Germinal center (tissue), 1 donor: Measurements from ENCODE around the gene CNIH2.
"Not testable (repeated sequence)": the region's sequence is repeated elsewhere in the genome, so short reads cannot be mapped to it uniquely, and the experiment has no call there.

ENCODE experiments used
- DNase-seq: peaks from one replicate; pipeline ENCODE4 v3.0.0; 2012; ENCODE audit warnings: mixed read lengths, low spot score

CNIH2 gene

DNA sequence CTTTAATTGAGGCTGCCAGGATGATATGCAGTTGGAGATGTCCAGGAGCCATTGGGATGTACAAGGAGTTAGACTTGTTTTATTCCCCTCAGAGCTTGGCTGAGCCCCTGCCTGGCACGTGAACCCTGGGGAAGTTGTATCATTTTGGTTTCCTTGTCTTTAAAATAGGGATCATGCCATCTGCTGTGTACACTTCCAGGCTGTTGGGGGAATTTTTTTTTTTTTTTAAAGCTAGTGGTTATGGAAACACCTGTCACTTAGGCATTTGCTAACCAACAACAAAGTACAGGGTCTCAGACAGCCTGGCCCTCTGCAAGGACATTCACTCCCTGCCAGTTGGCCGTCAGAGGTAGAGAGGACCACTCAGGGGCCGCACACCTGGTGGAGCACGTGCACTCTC, 18.0 kb upstream of the CNIH2 start:
- DNase-seq, result no peak

DNA sequence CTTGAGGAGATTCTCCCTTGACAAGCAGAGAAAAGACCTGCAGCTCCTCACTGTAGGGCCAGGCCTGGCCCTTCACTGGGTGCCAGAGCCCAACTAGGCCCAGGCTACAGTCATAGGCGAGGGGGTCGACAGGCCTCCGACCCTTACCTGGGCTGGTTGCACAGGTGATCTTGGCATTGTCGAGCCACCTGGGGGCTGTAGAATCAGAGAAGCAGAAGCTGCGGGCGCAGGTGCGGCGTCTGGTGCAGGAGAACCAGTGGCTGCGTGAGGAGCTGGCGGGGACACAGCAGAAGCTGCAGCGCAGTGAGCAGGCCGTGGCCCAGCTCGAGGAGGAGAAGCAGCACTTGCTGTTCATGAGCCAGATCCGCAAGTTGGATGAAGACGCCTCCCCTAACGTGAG, 16.4 kb upstream of the CNIH2 start:
- DNase-seq, result no peak

DNA sequence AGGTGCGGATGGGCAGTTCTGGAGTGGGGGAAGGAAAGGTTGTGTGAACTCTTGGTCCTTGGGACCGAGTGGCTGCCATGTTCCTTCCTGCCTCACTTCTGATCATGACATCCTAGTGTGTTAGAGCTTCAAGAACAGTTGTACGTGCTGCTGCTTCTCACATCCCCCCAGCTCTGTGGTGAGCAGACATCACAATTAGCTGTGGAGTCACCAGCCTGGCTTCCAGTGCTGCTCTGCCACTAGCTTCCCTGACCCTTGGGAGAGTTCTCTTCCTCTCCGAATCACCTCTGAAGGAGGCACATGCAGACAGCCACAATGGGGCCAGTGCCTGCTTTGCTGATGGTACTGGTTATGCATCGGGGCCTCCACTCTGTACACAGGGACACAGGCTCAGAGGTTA, 15.8 kb upstream of the CNIH2 start:
- DNase-seq, result no peak

DNA sequence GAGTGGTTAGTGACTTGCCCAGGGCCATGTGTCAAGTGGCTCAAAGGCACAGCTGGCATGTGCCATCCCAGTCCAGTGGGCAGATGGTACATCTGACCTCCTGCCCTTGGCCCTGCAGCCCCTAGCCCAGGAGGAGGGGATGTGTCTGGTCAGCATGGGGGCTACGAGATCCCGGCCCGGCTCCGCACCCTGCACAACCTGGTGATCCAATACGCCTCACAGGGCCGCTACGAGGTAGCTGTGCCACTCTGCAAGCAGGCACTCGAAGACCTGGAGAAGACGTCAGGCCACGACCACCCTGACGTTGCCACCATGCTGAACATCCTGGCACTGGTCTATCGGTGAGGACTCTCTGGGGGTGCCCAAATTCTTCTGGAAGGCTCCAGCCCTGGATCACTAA, 15.3 kb upstream of the CNIH2 start:
- DNase-seq, result no peak

DNA sequence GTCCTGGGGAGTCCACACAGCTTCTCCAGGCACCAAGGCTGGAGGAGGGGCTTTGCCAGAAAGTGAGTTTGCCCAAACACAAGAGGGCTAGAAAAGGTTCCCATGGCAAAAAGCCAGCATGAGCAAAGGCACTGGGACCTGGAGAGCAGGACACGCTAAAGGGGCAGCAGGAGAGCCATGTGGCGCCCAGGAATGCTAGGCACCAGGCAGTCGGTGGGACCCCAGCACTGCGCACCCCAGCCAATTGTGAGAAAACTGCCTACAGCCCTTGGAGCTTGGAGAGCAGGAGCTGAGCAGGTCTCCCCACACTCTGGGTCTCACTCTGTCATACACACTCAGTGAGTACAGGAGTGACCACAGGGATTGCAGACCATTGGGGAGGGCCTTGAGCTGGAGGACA, 14.7 kb upstream of the CNIH2 start:
- DNase-seq, result no peak

DNA sequence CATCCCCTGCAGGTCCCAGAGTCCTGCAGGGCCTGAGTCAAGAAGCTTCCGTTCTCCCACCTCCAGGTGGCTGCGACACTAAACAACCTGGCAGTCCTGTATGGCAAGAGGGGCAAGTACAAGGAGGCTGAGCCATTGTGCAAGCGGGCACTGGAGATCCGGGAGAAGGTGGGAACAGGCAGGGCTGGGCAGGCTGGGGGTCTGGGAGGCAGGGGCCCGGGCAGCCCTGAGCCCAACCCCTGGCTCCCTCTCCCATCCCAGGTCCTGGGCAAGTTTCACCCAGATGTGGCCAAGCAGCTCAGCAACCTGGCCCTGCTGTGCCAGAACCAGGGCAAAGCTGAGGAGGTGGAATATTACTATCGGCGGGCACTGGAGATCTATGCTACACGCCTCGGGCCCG, 14.2 kb upstream of the CNIH2 start:
- DNase-seq, result no peak

DNA sequence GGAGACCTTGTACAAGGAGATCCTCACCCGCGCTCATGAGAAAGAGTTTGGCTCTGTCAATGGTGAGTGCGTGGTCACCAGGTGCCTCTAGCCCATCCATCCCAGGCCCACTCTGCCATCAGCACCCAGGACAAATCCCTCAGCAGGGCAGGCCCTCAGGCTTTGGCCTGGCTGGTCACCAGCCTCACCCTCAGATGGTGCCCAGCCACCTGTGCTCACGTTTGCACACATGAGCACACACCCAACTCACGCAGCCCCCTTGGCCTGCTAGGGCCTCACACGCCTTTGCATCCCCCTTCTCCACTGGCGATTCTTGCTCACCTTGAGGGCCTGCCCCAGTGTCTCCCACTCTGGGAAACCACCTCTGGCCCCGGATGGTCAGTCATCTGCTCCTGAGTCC, 13.6 kb upstream of the CNIH2 start:
- no peak for DNase-seq

DNA sequence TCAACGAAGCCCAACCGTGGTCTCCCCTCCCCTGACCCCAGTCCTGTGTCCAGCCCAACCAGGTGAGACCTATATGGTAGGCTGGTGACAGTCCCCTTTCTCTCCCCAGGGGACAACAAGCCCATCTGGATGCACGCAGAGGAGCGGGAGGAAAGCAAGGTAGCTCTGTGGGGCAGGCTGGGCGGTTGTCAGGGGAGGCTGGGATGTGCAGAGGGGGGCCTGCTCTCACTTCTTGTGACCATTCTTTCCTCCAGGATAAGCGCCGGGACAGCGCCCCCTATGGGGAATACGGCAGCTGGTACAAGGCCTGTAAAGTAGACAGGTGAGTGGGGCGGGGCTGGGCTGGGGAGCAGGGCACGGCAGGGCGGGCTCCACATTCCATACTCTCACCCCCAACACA, 13.1 kb upstream of the CNIH2 start:
- no peak for DNase-seq

DNA sequence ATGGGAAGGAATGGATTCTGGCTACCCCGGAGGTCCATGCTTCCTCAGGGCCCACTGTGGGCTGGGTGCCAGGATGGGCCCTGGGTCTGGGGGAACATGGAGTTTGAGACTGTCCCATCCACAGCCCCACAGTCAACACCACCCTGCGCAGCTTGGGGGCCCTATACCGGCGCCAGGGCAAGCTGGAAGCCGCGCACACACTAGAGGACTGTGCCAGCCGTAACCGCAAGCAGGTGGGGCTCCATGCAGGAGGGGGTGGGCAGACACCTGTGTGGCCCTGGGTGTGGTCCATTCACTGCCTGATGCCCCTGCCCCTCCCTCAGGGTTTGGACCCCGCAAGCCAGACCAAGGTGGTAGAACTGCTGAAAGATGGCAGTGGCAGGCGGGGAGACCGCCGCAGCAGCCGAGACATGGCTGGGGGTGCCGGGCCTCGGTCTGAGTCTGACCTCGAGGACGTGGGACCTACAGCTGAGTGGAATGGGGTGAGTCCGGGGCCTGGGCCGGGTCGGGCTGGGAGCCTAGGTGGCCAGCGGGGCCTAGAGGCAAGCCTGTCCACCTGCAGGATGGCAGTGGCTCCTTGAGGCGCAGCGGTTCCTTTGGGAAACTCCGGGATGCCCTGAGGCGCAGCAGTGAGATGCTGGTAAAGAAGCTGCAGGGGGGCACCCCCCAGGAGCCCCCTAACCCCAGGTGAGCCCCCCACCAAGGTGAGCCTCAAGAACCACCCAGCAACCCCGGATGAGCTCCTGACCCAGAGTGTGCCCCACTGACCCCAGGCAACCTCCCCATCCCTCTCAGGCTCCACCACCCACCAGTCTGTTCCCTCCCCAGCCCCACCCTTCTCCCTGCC, 12.2 kb upstream of the CNIH2 start:
- DNase-seq, result no peak

DNA sequence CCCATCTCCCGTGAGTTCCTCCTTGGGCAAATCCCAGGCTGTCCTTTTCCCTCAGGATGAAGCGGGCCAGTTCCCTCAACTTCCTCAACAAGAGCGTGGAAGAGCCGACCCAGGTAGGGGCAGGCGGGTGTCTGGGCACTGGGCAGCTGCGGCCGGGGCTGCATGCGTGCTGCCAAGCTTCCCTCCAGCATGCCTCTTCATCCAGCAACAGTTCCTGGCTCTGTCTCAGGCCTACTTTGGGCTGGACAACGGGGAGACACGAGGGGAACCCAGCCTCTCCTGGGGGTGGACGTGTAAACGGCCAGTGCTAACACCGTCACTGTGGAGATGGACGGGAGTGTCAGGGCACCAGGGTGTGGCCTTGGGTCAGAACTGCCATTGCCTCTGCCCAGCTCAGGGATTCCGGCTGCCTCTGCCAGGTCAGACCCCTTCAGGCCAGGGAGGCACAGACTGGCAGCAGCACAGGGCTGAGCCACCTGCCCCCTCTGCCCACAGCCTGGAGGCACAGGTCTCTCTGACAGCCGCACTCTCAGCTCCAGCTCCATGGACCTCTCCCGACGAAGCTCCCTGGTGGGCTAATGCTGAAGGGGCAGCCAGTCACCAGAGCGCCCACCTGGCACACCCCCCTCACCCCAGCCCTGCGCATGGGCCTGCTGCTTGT, 11.5 kb upstream of the CNIH2 start:
- no peak for DNase-seq

DNA sequence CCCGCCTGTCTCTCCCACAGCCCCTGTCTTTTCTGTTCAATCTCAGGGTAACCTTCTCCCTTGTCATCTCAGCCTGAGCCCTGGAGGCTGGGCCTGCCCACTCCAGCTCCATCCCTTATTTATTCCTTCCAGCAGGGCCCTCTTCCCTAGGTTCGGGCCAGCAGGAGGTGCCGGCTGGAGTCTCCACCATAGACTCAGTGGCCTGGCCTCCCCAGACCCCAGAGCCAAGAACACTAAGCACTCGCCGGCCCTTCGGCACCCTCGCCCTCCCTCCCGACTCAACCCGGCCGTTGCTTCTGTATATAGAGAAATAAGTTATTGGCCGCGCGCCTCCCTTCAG, 11.0 kb upstream of the CNIH2 start:
- DNase-seq, result no peak

DNA sequence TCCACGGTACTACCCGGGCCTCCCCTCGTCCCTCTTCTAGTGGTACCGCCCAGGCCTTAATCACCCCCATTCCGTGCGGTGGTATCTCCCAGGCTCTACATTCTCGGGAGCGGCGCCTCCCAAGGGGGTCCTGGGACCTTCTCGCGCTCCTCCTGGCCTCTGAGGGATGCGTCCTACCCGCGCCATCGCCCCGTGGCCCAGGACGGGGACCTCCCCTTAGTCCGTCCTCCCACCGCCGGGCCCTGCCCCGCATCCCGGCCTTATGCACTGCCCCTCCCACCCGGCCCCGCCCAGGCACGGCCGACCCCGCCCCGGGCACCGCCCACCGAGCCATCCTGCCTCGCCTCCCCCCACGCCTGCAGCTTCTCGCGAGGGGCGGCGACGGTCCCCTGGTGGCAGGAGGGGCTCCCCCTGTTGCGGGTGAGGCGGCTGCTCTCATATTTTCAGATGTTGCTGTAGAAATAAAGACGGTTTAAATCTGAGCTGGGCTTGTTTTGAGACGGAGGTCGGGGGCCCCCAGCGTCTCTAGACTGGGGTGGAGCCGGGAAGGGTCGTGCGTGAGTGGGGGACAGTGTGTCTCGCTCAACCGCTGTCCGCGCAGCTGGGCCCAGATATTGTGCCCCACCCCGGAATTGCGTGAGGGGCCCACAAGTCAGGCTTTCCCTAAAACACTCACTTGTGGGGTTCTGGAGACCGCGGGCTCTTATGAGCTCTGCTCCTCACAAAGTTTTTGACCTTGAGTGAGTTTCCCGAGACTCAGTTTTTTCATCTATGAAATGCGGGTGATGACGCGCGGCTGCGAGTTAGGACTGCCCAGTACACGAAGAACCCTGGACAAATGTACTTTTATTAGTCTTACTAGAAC, 10.4 kb upstream of the CNIH2 start:
- DNase-seq, result peak; percentile 88

DNA sequence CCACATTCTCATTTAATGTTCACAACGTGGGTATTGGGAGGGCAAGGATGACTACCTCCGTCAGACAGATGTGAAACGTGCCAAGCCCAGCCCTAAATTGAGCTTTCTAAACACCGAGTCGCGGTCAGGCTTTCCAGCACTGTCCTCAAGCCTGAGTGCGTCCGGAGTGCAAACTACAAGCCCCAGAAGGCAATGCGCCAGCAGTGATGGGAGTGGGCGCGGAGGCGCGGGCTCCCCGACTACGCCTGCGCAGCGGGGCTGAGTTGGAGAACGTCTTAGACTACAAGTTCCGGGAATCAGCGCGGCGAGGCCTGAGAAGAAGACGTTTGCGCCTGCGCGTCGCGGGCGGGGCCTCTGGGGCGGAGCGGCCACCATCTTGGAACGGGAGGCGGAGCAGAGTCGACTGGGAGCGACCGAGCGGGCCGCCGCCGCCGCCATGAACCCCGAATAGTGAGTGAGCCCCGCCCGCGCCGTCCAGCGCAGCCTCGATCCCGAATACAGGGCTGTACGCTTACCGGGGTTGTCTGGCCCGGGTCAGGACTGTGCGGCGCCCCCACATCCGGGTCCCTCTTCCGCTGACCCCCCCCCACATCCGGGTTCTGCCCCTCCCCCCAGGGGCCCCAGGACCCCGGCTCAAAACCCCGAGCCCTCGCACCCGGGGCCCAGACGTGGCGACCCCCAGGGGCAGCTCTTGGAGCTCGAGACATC, 9.6 kb upstream of the CNIH2 start, which contains the start of gene RAB1B:
TSS of gene RAB1B (plus strand) at position 396 of the 708 bp plus-strand sequence. CDS start at position 437, 41 bp downstream.
- peak; percentile 97 for DNase-seq

DNA sequence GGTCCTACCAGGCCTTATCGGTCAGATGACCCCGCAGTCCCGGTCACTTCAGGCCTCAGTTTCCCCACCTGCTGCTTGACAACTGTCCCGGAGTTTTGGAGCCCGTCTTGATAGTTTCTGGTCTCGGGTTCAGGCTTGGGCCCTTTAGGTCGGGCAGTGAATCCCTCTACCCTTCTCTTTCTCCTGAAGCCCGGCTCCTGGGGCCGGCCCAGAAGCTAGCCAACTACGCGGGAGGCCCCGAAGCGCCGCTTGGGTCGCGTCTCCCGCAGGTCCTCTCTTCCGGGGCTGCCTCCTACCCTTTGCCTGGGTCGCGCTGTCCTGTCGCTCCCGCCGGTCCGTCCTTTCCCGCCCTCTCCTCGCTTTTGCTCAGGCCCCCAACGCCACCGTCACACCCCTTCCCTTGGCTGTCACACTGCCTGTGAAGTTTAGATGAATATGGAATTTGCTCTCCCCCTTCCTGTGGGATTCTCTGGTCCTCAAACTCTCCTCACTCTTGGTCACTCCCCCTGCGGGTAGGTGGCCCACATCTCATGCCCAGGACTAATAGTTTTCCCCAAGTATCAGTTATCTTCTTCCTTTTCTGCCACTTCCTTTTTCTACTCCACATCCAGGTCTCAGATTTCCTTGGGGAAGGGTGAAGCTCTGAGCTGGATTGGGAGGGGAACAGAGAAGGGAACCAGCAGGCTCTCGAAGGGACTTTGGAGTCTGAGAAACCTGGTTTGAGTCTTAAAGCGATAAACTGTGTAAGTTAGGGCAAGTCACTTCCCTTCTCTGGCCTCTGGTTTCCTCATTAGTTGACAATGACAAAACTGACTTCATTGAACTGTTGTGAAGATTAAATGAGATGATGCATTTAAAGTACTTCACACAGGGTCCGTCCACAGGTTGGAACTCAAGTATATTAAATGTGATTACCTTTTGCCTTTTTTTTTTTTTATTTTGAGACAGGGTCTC, 8.7 kb upstream of the CNIH2 start:
- peak; percentile 33 for DNase-seq

DNA sequence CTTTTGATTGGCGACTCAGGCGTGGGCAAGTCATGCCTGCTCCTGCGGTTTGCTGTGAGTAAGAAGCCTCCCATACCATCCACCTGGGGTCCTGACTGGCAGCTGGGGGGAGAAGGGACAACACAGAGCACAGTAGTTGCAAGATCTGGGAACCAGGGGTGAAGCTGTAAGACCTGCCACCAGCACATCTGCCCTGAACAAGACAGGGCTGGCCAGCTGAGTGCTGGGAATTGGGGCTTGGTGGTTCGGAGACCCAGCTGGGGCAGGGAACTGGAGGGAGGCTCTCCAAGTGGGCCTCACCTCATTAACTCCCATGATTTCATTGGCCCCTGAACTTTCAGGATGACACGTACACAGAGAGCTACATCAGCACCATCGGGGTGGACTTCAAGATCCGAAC, 6.2 kb upstream of the CNIH2 start:
- no peak for DNase-seq

DNA sequence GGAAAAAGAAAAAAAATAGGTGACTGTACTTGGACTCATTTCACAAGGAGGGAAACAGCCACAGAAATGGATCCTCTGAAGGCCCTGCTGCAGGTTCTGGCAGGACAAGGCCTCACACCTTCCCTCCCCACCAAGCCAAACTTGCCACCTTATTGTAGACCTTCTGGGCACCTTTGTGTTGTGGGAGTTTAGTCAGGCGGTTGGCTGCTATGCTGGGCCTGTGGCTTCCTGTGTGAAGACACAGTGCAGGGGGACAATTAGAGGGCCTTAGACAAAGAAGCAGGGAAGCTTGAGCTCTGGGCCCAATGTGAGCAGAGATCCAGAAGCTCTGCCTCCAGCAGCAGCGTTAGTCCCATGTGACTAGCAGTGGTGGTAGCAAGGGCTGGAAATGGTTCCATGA, 5.4 kb upstream of the CNIH2 start:
- DNase-seq, result no peak

DNA sequence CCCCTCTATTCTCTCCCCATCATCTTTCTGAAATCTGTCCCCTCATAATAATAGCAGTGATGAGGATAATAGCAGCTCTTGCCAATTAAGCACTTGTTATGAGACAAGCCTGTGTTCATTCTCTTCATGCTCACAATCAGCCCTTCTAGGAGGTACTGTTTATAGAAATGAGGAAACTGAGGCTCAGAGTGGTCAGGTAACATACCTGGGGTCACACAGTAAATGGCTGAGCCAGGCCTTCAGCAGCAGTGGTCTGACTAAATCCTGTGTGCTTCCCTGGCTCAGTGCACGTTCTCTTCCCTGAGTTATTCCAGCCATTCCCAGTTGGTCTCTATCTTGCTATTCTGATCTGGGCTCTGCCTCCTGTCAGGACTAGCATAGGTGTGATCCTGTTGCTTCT, 3.8 kb upstream of the CNIH2 start:
- no peak for DNase-seq

DNA sequence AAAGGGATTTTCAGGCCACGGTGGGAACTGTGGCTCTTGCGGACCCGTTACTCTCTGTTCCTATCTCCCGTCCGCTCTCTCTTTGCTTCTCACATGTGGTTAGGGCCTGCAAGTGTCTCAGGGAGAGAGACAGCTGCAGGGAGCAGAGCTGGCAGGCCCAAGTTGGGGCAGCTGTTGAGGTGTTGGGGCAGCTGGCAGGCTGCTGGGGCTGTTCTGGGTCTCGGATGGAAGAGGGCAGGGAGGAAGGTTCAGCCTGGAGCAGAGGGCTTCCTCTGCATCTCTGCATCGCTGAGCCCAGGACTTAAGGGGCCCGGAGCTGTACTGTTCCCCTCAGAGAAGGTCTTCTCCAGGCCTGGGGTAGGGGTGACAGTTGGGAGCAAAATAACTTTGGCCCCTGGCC, 2.6 kb upstream of the CNIH2 start:
- DNase-seq, result no peak

DNA sequence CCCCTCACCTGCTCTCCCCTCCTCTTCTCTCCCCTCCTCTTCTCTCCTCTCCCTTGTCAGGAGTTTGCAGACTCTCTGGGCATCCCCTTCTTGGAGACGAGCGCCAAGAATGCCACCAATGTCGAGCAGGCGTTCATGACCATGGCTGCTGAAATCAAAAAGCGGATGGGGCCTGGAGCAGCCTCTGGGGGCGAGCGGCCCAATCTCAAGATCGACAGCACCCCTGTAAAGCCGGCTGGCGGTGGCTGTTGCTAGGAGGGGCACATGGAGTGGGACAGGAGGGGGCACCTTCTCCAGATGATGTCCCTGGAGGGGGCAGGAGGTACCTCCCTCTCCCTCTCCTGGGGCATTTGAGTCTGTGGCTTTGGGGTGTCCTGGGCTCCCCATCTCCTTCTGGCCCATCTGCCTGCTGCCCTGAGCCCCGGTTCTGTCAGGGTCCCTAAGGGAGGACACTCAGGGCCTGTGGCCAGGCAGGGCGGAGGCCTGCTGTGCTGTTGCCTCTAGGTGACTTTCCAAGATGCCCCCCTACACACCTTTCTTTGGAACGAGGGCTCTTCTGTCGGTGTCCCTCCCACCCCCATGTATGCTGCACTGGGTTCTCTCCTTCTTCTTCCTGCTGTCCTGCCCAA, 1.9 kb upstream of the CNIH2 start:
- no peak for DNase-seq

DNA sequence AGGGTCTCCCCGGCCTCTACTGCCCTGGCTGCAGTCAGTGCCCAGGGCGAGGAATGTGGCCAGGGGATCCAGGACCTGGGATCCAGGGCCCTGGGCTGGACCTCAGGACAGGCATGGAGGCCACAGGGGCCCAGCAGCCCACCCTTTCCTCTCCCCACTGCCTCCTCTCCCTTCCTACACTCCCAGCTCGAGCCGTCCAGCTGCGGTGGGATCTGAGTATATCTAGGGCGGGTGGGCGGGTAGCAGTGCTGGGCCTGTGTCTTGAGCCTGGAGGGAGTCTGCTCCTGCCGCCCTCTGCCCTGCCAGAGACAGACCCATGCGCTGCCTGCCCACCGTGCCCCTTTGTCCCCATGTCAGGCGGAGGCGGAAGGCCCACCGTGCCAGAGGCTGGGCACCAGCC, 1.4 kb upstream of the CNIH2 start:
- DNase-seq, result not testable (repeated sequence)

DNA sequence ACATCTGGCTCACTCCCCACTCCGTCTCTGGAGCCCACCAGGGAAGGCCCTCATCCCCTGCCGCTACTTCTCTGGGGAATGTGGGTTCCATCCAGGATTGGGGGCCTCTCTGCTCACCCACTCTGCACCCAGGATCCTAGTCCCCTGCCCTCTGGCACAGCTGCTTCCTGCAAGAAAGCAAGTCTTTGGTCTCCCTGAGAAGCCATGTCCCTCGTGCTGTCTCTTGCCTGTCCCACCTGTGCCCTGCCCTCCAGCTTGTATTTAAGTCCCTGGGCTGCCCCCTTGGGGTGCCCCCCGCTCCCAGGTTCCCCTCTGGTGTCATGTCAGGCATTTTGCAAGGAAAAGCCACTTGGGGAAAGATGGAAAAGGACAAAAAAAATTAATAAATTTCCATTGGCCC, 911 bp upstream of the CNIH2 start:
- not testable (repeated sequence) for DNase-seq
